ENCODE data around the gene PCDHB16. TPM values are rescaled to one million over a fixed set of nuclear protein-coding genes. Genes with fewer than 3 reads are reported as not detected.
"Not testable (repeated sequence)": the region's sequence is repeated elsewhere in the genome, so short reads cannot be mapped to it uniquely, and the experiment has no call there.

The PCDHB16 gene
- total RNA-seq, 1 experiment from 2014 or later: not detected

DNA sequence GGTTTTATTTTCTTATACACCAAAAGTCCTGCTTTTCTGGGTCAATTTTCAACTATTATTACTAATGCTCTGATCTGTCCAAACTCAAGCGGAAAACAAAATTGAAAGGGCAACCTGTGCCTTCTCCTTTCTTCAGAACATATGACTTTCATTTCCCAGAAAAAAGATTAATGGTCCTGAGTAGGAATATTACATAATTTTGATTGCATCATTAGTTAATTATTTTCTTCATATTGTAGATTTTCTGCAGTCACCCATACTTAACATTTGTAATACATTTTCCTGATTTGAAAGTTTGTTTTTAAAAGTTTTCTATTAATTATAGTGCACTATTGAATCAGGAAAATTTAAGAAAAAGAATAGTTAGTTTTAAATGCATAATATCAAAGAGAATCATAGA, 6.3 kb upstream of the PCDHB16 start:
- H3K9me3 ChIP-seq: no peaks in the 10 kb centered on the region
- no peaks in the 10 kb centered on the region for H3K36me3 ChIP-seq (ENCODE audit: control insufficient read depth, insufficient read depth, low read length)
- Mint-ChIP-seq H3K4me3 (ENCODE audit: unreplicated experiment) (no peak overlapping the region), H3K27ac (ENCODE audit: unreplicated experiment) (no peak overlapping the region), H3K36me3 (ENCODE audit: insufficient read depth, unreplicated experiment) (no peaks in the 10 kb centered on the region), H3K4me1 (ENCODE audit: low read depth, unreplicated experiment) (no peaks in the 10 kb centered on the region), H3K27me3 (ENCODE audit: insufficient read depth, unreplicated experiment) (no peaks in the 10 kb centered on the region), H3K9me3 (ENCODE audit: unreplicated experiment) (peaks cover 9% of the 10 kb centered on the region)
- H3K4me1 ChIP-seq: no peaks in the 10 kb centered on the region
- no peaks in the 10 kb centered on the region for H3K27me3 ChIP-seq (replicated peaks; ENCODE audit: control insufficient read depth, insufficient read depth, low read length)
- no TSS peak for BruUV-seq (replicated peaks)
- H3K4me3 ChIP-seq (ENCODE audit: low read depth, low read length): no peak overlapping the region
- TF ChIP-seq, protein P1, sequence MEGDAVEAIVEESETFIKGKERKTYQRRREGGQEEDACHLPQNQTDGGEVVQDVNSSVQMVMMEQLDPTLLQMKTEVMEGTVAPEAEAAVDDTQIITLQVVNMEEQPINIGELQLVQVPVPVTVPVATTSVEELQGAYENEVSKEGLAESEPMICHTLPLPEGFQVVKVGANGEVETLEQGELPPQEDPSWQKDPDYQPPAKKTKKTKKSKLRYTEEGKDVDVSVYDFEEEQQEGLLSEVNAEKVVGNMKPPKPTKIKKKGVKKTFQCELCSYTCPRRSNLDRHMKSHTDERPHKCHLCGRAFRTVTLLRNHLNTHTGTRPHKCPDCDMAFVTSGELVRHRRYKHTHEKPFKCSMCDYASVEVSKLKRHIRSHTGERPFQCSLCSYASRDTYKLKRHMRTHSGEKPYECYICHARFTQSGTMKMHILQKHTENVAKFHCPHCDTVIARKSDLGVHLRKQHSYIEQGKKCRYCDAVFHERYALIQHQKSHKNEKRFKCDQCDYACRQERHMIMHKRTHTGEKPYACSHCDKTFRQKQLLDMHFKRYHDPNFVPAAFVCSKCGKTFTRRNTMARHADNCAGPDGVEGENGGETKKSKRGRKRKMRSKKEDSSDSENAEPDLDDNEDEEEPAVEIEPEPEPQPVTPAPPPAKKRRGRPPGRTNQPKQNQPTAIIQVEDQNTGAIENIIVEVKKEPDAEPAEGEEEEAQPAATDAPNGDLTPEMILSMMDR (IDR thresholded peaks at IDR 0.05; ENCODE audit: insufficient read depth in 1 of 2, low read depth in 1 of 2, low read length in 1 of 2, severe bottlenecking in 1 of 2, unreplicated experiment in 1 of 2): no peak
- ChIA-PET POLR2A (no interaction called here), CTCF (no interaction called here)
- intact Hi-C loops (cut with micrococcal nuclease; ENCODE audit: unreplicated experiment): no loop called here
- DNase-seq: no peak

DNA sequence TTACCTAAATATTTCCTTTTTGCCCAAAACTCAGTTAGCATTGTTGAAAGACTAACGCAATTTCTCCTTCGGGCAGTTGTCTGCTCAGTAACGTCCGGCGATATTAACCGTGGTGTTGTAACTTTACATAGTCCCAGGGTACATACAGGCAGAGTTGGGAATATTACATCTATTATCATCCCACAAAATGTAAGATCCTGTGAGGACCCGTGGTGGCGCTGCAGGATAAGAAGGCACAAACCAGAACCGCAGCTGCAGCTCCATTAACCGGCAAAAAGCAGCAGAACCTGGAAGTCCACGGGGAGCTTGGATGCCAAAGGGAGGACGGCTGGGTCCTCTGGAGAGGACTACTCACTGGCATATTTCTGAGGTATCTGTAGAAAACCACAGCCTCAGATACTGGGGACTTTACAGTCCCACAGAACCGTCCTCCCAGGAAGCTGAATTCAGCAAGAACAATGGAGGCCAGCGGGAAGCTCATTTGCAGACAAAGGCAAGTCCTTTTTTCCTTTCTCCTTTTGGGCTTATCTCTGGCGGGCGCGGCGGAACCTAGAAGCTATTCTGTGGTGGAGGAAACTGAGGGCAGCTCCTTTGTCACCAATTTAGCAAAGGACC, 4.5 kb upstream of the PCDHB16 start, which contains the start of gene PCDHB8:
PCDHB8 (plus strand) TSS at position 214 of the 615 bp plus-strand sequence; CDS start at position 459, 245 bp downstream.
- H3K27ac Mint-ChIP-seq (ENCODE audit: unreplicated experiment); BruUV-seq (replicated peaks); H3K4me1 ChIP-seq; DNase-seq; POLR2A ChIA-PET; CTCF ChIA-PET; H3K9me3 Mint-ChIP-seq (ENCODE audit: unreplicated experiment); H3K4me3 Mint-ChIP-seq (ENCODE audit: unreplicated experiment); H3K36me3 Mint-ChIP-seq (ENCODE audit: insufficient read depth, unreplicated experiment); H3K27me3 Mint-ChIP-seq (ENCODE audit: insufficient read depth, unreplicated experiment); H3K27me3 ChIP-seq (replicated peaks; ENCODE audit: control insufficient read depth, insufficient read depth, low read length); H3K4me3 ChIP-seq (ENCODE audit: low read depth, low read length); H3K36me3 ChIP-seq (ENCODE audit: control insufficient read depth, insufficient read depth, low read length); H3K4me1 Mint-ChIP-seq (ENCODE audit: low read depth, unreplicated experiment); H3K9me3 ChIP-seq: not testable (repeated sequence)
- intact Hi-C loops (cut with micrococcal nuclease; ENCODE audit: unreplicated experiment): loop anchor here (2.0 kb wide), 1 partner anchor 37 kb away; no protein-coding TSS in a partner anchor

DNA sequence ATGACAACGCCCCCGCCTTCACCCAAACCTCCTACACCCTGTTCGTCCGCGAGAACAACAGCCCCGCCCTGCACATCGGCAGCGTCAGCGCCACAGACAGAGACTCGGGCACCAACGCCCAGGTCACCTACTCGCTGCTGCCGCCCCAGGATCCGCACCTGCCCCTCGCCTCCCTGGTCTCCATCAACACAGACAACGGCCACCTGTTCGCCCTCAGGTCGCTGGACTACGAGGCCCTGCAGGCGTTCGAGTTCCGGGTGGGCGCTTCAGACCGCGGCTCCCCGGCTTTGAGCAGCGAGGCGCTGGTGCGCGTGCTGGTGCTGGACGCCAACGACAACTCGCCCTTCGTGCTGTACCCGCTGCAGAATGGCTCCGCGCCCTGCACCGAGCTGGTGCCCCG, 2.8 kb upstream of the PCDHB16 start:
- H3K4me1 ChIP-seq; CTCF ChIA-PET; H3K4me1 Mint-ChIP-seq (ENCODE audit: low read depth, unreplicated experiment); H3K36me3 Mint-ChIP-seq (ENCODE audit: insufficient read depth, unreplicated experiment); H3K27me3 ChIP-seq (replicated peaks; ENCODE audit: control insufficient read depth, insufficient read depth, low read length); BruUV-seq (replicated peaks); H3K9me3 Mint-ChIP-seq (ENCODE audit: unreplicated experiment); H3K36me3 ChIP-seq (ENCODE audit: control insufficient read depth, insufficient read depth, low read length); H3K9me3 ChIP-seq; H3K27me3 Mint-ChIP-seq (ENCODE audit: insufficient read depth, unreplicated experiment); H3K4me3 Mint-ChIP-seq (ENCODE audit: unreplicated experiment); DNase-seq; H3K27ac Mint-ChIP-seq (ENCODE audit: unreplicated experiment); H3K4me3 ChIP-seq (ENCODE audit: low read depth, low read length); POLR2A ChIA-PET: not testable (repeated sequence)
- intact Hi-C loops (cut with micrococcal nuclease; ENCODE audit: unreplicated experiment): loop anchor here (2.0 kb wide), 1 partner anchor 35 kb away; no protein-coding TSS in a partner anchor

DNA sequence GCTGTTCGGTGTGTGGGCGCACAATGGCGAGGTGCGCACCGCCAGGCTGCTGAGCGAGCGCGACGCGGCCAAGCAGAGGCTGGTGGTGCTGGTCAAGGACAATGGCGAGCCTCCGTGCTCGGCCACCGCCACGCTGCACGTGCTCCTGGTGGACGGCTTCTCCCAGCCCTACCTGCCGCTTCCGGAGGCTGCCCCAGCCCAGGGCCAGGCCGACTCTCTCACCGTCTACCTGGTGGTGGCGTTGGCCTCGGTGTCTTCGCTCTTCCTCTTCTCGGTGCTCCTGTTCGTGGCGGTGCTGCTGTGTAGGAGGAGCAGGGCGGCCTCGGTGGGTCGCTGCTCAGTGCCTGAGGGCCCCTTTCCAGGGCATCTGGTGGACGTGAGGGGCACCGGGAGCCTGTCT, 2.3 kb upstream of the PCDHB16 start:
- H3K27ac Mint-ChIP-seq (ENCODE audit: unreplicated experiment); H3K4me3 ChIP-seq (ENCODE audit: low read depth, low read length); H3K9me3 Mint-ChIP-seq (ENCODE audit: unreplicated experiment); H3K4me3 Mint-ChIP-seq (ENCODE audit: unreplicated experiment); H3K4me1 ChIP-seq; CTCF ChIA-PET; H3K36me3 ChIP-seq (ENCODE audit: control insufficient read depth, insufficient read depth, low read length); H3K9me3 ChIP-seq; H3K4me1 Mint-ChIP-seq (ENCODE audit: low read depth, unreplicated experiment); H3K27me3 ChIP-seq (replicated peaks; ENCODE audit: control insufficient read depth, insufficient read depth, low read length); DNase-seq; H3K27me3 Mint-ChIP-seq (ENCODE audit: insufficient read depth, unreplicated experiment); H3K36me3 Mint-ChIP-seq (ENCODE audit: insufficient read depth, unreplicated experiment); POLR2A ChIA-PET; BruUV-seq (replicated peaks): not testable (repeated sequence)
- intact Hi-C loops (cut with micrococcal nuclease; ENCODE audit: unreplicated experiment): loop anchor here (2.0 kb wide), 1 partner anchor 35 kb away; no protein-coding TSS in a partner anchor
